DOHH2 (cell line): ENCODE measurements around the gene FOXA1.

Source experiments
- H3F3A ChIP-seq: fragments of 200-600 bp; sonication (generic), shearing (Covaris generic); 2 replicates; pipeline ENCODE4 v1.6.0; 2016; ENCODE audit warnings: antibody characterized with exemption, mild to moderate bottlenecking; ENCODE audit not compliant: control insufficient read depth, insufficient read depth
- H3K27ac ChIP-seq: fragments of 200-600 bp; sonication (generic); 2 replicates; pipeline ENCODE4 v1.5.1; 2014; ENCODE audit warnings: low read depth, mild to moderate bottlenecking, low read length, moderate library complexity
- H3K27me3 ChIP-seq: fragments of 200-600 bp; sonication (generic); 2 replicates; pipeline ENCODE4 v1.6.1; 2014; ENCODE audit warnings: mild to moderate bottlenecking, low read length, mixed read lengths; ENCODE audit not compliant: control insufficient read depth
- H3K36me3 ChIP-seq: fragments of 200-600 bp; sonication (generic); 2 replicates; pipeline ENCODE4 v1.6.1; 2014; ENCODE audit warnings: mild to moderate bottlenecking, low read length, moderate library complexity, mixed read lengths; ENCODE audit not compliant: control insufficient read depth
- H3K4me1 ChIP-seq: fragments of 200-600 bp; sonication (generic); 2 replicates; pipeline ENCODE4 v1.6.1; 2014; ENCODE audit warnings: mild to moderate bottlenecking, low read length, mixed read lengths; ENCODE audit not compliant: control insufficient read depth
- H3K4me2 ChIP-seq: fragments of 200-600 bp; sonication (generic); 2 replicates; pipeline ENCODE4 v1.6.0; 2014; ENCODE audit warnings: mild to moderate bottlenecking, low read length, moderate library complexity
- H3K4me3 ChIP-seq: fragments of 200-600 bp; sonication (generic); 2 replicates; pipeline ENCODE4 v1.5.1; 2014; ENCODE audit warnings: mild to moderate bottlenecking, low read length, mixed read lengths
- H3K79me2 ChIP-seq: fragments of 200-600 bp; sonication (generic); 2 replicates; pipeline ENCODE4 v1.6.1; 2014; ENCODE audit warnings: mild to moderate bottlenecking, low read length, mixed read lengths; ENCODE audit not compliant: control insufficient read depth
- H3K9me2 ChIP-seq: fragments of 200-600 bp; sonication (generic); replicated peaks from 2 replicates; pipeline ENCODE4 v1.6.1; 2014; ENCODE audit warnings: mild to moderate bottlenecking, low read length, mixed read lengths; ENCODE audit not compliant: control insufficient read depth
- H3K9me3 ChIP-seq: fragments of 200-600 bp; sonication (generic); 2 replicates; pipeline ENCODE4 v1.6.1; 2014; ENCODE audit warnings: antibody characterized with exemption, low read length, mixed read lengths; ENCODE audit not compliant: control insufficient read depth, insufficient read depth
- H4K20me1 ChIP-seq: fragments of 200-600 bp; sonication (generic); 2 replicates; pipeline ENCODE4 v1.6.0; 2014; ENCODE audit warnings: low read depth, mild to moderate bottlenecking, antibody characterized with exemption, low read length, moderate library complexity; ENCODE audit not compliant: control insufficient read depth, insufficient read depth
- EZH2phosphoT487 ChIP-seq: fragments of 200-600 bp; sonication (generic); IDR thresholded peaks from 2 replicates; pipeline ENCODE4 v1.6.1; 2017; ENCODE audit warnings: borderline replicate concordance, mild to moderate bottlenecking, antibody characterized with exemption, low read length, moderate library complexity, mixed read lengths
- TF ChIP-seq, protein P1 (sequence below): fragments of 200-600 bp; sonication (generic); IDR thresholded peaks from one replicate; pipeline ENCODE4 v1.5.1; 2014; ENCODE audit warnings: antibody characterized with exemption, mild to moderate bottlenecking, low read depth, low read length; ENCODE audit not compliant: poor library complexity, severe bottlenecking

Gene FOXA1

DNA sequence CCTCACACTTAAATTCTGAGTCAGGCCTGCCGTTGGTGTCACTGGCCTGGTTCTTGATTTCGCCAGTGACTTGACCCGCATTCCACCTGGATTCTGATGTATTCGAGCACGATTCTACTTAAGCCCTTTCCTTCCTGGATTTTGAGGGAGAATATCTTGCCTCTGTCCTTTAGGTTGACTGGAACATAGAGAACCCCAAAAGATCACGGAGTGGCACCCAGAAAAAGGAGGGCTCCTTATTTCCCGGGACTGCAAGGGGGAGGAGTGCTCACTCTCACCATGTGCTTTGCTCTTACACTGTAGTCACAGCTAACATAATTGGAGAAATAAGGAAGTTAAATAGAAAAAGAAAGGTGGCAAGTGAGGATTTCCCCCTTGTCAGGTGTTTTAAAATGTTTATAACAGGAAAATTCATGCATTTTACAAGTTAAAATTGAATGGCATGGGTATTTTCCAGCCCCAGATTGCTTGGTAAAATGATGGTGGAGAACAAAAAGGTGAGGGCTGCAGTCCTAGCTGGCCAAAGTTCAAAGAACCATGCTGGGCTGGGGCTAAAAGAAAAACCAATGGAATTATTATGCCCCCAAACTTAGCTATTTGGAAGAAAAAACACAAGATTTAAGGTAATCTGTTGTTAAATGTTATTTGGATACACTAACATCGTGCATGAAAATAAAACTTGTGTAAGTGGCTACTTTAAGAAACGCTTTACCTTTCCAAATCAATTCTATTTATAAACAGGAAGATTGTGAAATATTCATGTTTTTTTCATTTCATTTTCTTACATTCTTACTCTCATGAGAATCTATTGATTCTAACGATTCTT is 8.9 kb downstream of the FOXA1 start:
- Histone ChIP-seq H3K9me2 (no peaks in the 10 kb centered on the region), H3K36me3 (no peaks in the 10 kb centered on the region), H4K20me1 (no peaks in the 10 kb centered on the region), H3K4me2 (no peak overlapping the region), H3F3A (no peaks in the 10 kb centered on the region), H3K79me2 (no peaks in the 10 kb centered on the region), H3K27me3 (no peaks in the 10 kb centered on the region), H3K9me3 (peaks cover 6% of the 10 kb centered on the region; the same call in 1 of the 2 replicates), H3K4me3 (no peak overlapping the region), H3K4me1 (no peaks in the 10 kb centered on the region), H3K27ac (no peak overlapping the region)
- TF ChIP-seq, protein P1, sequence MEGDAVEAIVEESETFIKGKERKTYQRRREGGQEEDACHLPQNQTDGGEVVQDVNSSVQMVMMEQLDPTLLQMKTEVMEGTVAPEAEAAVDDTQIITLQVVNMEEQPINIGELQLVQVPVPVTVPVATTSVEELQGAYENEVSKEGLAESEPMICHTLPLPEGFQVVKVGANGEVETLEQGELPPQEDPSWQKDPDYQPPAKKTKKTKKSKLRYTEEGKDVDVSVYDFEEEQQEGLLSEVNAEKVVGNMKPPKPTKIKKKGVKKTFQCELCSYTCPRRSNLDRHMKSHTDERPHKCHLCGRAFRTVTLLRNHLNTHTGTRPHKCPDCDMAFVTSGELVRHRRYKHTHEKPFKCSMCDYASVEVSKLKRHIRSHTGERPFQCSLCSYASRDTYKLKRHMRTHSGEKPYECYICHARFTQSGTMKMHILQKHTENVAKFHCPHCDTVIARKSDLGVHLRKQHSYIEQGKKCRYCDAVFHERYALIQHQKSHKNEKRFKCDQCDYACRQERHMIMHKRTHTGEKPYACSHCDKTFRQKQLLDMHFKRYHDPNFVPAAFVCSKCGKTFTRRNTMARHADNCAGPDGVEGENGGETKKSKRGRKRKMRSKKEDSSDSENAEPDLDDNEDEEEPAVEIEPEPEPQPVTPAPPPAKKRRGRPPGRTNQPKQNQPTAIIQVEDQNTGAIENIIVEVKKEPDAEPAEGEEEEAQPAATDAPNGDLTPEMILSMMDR = no peak
- no peak for TF ChIP-seq EZH2phosphoT487

DNA sequence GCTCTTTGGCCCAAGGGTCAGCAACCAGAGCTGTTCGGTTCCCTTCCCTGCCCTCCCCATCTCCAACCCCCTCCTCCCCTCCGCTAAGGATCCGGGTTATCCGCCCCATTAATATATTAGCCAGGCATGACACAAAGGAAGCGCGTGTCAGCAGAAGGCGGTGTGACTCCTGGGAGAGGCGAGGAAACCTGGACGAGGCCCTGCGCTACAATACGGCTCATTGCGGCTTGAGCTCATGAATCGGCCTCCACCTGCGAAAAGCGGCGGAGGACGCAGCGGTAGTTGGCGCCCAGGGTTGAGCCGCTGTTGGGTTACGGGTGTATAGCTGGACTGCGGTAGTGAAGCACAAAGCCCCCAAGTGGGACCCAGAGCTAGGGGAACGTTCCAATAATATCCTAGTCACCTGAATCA is 9.9 kb downstream of the FOXA1 start:
- Histone ChIP-seq H3K9me3 (peaks cover 6% of the 10 kb centered on the region; the same call in 1 of the 2 replicates), H3K36me3 (no peaks in the 10 kb centered on the region), H3K4me1 (no peaks in the 10 kb centered on the region), H3K4me2 (no peak overlapping the region), H3F3A (no peaks in the 10 kb centered on the region), H3K79me2 (no peaks in the 10 kb centered on the region), H3K9me2 (no peaks in the 10 kb centered on the region), H3K4me3 (no peak overlapping the region), H4K20me1 (no peaks in the 10 kb centered on the region), H3K27ac (no peak overlapping the region), H3K27me3 (no peaks in the 10 kb centered on the region)
- TF ChIP-seq EZH2phosphoT487 = no peak
- TF ChIP-seq, protein P1 = no peak

DNA sequence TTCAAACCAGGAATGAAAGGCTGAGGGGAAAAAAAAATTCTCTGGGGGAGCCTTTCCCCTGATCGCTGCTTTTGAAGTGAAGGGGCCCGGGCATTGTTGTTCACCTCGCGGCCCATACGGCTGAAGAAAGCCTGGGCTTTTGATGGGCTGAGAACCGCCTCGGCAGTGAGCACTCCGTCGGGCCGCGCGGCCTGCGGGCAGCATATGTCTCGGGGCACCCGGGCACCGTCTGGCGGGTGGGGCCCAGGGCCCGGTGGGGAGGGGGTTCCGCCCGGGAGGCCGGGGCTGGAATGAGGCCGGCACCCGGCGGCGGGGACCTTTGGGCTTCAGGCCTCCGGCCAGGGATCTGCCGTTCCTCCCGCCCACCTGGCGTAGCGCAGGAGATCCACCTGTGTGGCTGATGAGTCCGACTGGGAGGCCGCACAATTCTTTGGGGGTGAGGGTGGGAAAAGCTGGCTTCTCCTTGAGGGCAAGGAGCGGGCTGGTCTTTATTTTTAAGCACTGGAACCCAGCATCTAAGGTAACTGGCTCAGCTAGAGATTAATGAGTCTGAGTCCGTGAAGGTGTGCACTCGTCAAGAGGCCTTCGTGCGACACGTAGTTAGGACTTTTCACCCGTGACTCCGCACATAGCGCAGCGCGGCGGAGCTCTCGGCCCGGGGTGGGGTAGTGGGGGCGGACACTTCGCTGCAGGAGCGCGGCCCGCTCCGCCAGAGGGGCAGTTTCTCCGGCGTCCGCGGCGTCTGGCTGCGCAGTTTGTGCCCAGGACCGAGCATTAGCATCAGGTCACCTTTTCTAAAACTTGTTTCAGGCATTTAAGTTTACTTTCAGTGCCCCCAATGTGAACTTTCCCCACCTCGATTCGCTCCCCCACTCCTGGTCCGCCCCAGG is 10.6 kb downstream of the FOXA1 start:
- H3K4me1 ChIP-seq = no peaks in the 10 kb centered on the region
- no peaks in the 10 kb centered on the region for H3F3A ChIP-seq
- no peaks in the 10 kb centered on the region for H3K27me3 ChIP-seq
- H3K36me3 ChIP-seq = no peaks in the 10 kb centered on the region
- no peak overlapping the region for H3K27ac ChIP-seq
- no peaks in the 10 kb centered on the region for H4K20me1 ChIP-seq
- TF ChIP-seq, protein P1 = no peak
- H3K79me2 ChIP-seq = no peaks in the 10 kb centered on the region
- H3K4me3 ChIP-seq = no peak overlapping the region
- no peaks in the 10 kb centered on the region for H3K9me2 ChIP-seq
- H3K4me2 ChIP-seq = no peak overlapping the region
- peaks cover 6% of the 10 kb centered on the region; the same call in 1 of the 2 replicates for H3K9me3 ChIP-seq
